Measurements from ENCODE around the gene ARFIP1.
"Not testable (repeated sequence)": the region's sequence is repeated elsewhere in the genome, so short reads cannot be mapped to it uniquely, and the experiment has no call there.

ARFIP1 gene

GRCh38 chr4:152847376-152847775 is 67.6 kb downstream of the ARFIP1 start:
- DNase-seq, result no peak

GRCh38 chr4:152848508-152848907 is 68.8 kb downstream of the ARFIP1 start:
- no peak for DNase-seq

DNA sequence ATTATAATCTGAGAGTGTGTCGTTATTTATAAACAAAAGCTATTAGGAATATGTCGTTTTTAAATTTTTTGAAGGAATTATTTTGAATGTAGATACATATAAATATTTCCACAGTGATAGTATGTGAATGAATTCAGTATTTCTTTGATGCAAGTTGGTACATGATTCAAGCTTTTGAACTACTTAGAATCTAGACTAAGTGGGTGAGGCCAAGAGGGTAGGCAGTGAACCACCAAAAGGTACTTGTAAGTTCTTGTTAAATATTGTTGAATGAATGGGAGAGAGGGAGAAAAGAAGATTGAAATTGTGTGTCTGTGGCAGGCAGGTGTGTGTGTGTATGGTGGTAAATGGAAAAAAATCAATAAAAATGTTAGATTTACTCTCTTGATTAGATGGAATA is 69.6 kb downstream of the ARFIP1 start:
- no peak for DNase-seq

DNA sequence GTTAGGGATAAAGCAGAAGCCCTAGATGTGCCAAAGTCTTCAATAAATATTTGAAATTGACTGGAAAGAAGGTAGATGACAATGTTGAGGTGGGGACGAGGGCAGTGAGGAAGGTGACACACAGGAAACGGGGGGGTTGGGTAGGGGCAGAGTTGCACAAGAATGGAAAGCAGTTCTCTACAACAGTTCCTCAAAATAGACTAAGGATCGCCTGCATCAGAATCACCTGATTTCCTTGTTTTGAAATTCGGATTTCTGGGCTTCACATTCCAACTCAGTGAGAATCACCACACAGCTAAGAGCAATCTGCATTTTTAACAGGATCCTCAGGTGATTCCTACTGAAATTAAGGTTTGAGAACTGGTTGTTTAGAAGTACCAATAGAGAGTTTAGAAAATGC is 70.6 kb downstream of the ARFIP1 start:
- no peak for DNase-seq

GRCh38 chr4:152851226-152851625 is 71.5 kb downstream of the ARFIP1 start:
- DNase-seq, result no peak

DNA sequence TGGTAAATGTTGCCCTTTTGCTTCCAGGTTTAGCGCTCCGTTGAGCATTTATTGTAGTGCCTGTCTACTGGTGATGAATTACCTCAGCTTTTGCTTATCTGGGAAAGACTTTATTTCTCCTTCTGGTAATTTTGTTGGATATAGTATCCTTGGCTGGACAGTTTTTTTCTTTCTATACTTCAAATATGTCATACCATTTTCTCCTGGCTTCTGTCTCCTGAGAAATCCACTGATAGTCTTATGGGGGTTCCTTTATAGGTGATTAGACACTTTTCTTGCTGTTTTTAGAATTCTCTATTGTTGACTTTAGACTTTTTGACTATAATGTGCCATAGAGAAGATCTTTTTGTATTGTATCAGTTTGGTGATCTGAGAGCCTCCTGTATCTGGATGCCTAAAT is 73.5 kb downstream of the ARFIP1 start:
- no peak for DNase-seq

DNA sequence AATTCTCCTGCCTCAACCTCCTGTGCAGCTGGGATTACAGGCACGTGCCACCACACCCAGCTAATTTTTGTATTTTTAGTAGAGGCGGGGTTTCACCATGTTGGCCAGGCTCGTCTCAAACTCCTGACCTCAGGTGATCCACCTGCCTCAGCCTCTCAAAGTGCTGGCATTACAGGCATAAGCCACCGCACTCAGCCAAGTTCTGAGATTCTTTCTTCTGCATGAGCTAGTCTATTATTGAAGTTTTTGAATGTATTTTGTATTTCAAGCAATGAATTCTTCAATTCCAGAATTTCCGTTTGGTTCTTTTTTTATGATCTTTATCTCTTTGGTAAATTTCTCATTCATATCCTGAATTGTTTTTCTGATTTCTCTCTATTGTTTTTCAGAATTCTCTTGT is 74.3 kb downstream of the ARFIP1 start:
- DNase-seq, result not testable (repeated sequence)

GRCh38 chr4:152856960-152857359 is 77.2 kb downstream of the ARFIP1 start:
- no peak for DNase-seq

DNA sequence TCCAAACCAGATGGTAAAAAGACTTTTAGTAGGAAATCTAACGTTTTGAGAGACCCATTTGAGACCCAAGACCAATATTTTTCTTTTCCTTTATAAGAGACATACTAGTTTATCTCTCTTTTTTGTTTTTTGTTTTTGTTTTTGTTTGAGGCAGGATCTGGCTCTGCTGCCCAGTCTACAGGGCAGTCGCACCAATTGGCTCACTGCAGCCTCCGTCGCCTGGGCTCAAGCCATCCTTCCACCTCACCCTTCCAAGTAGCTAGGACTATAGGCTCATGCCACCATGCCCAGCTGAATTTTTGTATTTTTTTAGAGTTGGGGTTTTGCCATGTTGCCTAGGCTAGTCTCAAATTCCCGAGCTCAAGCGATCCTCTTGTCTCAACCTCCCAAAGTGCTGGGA is 79.2 kb downstream of the ARFIP1 start:
- no peak for DNase-seq

- no peak for DNase-seq
Observed at GRCh38 chr4:152860046-152860445, 80.3 kb downstream of the ARFIP1 start.

DNA sequence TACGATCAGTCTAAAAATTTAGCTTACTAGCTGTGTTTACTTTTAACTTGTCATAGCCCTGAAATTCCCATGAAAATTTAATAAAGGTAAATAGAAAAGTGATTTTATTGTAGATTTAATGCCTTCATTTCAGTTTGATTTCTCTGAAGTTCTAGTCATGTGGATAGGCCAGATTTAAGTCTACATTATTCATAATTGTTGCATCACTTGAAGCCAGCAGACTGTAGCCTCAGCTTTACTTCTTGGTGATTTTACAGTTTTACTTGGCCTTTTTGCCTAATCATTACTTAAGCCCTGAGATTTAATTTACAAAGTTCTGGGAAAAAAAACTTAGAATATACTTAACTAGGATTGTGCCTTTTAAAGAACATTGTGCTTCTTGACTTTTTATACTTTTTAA is 82.9 kb downstream of the ARFIP1 start:
- DNase-seq, result no peak

GRCh38 chr4:152864361-152864760 is 84.6 kb downstream of the ARFIP1 start:
- no peak for DNase-seq

- not testable (repeated sequence) for DNase-seq
Observed at GRCh38 chr4:152866432-152866993, 86.8 kb downstream of the ARFIP1 start.

- DNase-seq, result peak in 1 of 2 experiments; percentile 14
Observed at GRCh38 chr4:152870606-152871005, 90.9 kb downstream of the ARFIP1 start.

- DNase-seq, result no peak
Observed at GRCh38 chr4:152875261-152875660, 95.5 kb downstream of the ARFIP1 start.

DNA sequence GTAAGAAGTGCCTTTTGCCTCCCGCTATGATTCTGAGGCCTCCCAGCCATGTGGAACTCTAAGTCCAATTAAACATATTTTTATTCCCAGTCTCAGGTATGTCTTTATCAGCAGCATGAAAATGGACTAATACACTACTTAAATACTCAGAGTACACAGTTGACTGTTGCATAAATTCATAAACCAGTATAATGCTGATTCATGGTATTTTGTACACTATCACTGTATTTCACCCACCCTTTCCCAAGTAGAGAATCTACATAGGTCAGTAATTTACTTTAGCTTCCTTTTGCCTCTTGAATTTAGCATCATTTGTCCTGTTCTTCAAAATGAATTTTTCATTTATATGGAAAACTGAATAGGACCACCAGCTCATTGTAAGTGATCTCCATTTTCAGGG is 98.1 kb downstream of the ARFIP1 start:
- no peak for DNase-seq

DNA sequence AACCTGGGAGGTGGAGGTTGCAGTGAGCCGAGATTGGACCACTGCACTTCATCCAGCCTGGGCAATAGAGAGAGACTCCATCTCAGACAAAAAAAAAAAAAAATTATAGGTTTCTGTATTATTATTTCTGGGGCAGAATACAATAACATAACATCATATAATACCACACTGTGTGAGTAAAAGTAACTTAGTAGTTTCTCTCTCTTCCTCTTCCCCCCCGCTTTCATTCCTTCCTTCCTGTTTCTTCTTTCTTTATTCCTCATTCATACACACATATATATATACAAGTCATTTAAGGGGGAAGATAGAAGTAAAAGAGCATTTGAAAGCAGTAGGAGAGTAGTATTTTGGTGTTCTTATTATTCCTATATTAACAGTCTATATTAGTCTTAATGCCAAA is 100.5 kb downstream of the ARFIP1 start:
- DNase-seq, result no peak

DNA sequence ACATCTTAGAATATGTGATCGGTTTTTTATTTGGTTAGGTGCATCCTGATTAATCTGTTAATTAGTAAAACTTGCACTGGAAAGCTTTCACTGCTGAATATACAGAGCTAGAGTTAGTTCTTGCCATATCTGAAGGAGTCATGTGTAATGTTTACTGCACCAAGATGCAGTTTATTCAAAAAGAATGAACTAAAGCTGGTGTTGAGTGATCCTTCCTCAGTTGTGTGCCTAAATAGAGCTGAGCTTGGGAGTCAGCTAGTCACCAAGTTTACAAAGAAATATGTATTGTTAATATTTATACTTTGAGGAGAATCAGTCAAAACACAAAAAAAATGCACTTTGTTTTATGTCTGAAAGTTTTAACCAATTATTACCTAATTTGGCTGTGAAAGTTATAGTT is 102.2 kb downstream of the ARFIP1 start:
- no peak for DNase-seq

- DNase-seq, result no peak
Observed at GRCh38 chr4:152885185-152885584, 105.4 kb downstream of the ARFIP1 start.

- DNase-seq, result no peak
Observed at GRCh38 chr4:152886201-152886600, 106.4 kb downstream of the ARFIP1 start.

DNA sequence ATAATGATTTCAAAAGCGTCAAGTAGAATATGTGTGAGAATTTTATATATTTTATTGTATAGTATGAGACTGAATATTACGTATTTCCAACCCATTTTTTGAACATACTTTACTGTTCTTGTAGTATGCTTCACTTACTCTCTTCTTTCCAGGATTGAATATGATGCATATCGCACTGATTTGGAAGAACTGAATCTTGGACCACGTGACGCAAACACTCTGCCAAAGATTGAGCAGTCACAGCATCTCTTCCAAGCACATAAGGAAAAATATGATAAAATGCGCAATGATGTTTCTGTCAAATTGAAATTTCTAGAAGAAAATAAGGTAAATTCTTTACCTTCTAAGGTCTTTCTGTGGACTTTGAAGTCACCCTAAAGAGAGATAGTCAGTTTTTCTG is 108.2 kb downstream of the ARFIP1 start:
- no peak for DNase-seq

DNA sequence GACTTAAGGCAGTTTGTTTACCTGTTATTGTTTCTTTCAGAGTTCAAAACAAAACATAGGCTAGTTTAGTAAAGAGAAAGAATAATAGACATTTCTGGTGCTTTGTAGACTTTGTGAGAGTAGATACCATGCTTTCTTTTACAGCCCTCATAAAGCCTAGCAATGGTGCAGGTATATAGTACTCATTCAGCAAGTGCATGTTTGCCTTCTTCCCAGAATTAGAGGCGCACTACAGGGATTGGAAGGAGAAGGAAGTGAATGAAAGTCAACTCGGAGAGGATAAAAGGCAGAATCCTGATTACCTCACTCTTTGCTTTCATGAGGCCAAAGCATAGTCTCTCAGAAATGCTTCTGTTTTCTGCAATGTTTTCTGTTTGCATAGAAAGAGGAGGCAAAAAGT is 113.2 kb downstream of the ARFIP1 start:
- no peak for DNase-seq

GRCh38 chr4:152894673-152895072 is 114.9 kb downstream of the ARFIP1 start:
- no peak for DNase-seq

- no peak for DNase-seq
Observed at GRCh38 chr4:152896811-152897210, 117.1 kb downstream of the ARFIP1 start.

- not testable (repeated sequence) for DNase-seq
Observed at GRCh38 chr4:152898133-152898532, 118.4 kb downstream of the ARFIP1 start.

- DNase-seq, result no peak
Observed at GRCh38 chr4:152898606-152899005, 118.9 kb downstream of the ARFIP1 start.
